Fibroblast of skin of right biceps (primary cell): ENCODE data around the gene PLVAP.

Source experiments
- DNase-seq: peaks from one replicate; pipeline ENCODE4 v3.0.0-alpha.2; 2013

Gene PLVAP, protein sequence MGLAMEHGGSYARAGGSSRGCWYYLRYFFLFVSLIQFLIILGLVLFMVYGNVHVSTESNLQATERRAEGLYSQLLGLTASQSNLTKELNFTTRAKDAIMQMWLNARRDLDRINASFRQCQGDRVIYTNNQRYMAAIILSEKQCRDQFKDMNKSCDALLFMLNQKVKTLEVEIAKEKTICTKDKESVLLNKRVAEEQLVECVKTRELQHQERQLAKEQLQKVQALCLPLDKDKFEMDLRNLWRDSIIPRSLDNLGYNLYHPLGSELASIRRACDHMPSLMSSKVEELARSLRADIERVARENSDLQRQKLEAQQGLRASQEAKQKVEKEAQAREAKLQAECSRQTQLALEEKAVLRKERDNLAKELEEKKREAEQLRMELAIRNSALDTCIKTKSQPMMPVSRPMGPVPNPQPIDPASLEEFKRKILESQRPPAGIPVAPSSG

DNA sequence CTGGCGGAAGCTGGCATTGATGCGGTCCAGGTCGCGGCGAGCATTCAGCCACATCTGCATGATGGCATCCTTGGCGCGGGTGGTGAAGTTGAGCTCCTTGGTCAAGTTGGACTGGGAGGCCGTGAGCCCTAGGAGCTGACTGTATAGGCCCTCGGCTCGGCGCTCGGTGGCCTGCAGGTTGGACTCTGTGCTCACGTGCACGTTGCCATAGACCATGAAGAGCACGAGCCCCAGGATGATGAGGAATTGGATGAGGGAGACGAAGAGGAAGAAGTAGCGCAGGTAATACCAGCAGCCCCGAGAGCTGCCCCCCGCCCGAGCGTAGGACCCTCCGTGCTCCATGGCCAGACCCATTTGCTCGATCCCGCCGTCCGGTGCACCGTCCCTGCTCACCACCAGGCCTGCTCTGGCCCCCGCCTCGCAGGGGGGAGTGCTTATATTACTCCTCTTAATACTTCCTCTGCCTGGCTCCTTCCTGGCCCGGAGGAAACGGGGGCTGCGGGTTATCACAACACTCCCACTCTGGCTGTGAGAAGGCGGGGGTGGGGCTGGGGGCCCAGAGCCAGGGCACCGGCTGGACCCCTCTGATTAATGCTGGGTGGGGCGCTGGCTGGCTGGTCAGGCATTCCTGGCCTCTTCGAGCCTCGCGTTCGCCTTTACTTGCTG, at the start of gene PLVAP:
PLVAP (minus strand) TSS at position 408 of the 666 bp plus-strand sequence; CDS start at position 354, 54 bp downstream.
- DNase-seq = no peak

DNA sequence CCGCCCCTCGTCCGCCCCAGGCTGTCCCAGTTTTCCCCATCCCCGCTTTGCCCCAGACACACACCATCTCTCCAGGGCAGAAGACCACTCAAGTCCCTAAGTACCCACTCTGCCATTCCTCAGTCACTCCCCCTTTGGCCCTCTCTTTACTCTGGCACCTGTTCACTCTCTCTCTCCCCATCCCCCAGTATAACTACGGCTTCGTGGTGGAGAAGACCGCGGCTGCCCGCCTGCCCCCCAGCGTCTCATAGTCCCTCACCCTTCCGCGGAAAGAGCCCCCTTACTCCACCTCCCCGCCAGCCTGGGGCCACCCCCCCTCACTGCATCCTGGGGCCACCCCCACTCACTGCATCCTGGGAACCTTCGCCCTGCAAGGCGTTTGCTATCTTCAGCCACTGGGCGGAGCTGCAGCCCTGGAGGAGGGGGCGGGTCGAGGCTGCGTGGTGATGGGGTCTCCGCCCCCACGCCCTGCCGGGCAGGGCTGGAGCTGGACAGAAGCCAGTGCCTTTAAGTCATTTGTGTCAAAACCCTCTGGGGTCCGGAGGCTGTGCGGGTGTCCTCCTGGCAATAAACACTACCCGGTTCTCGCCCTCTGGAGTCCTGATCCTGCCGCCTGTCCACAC, 47.7 kb upstream of the PLVAP start:
- DNase-seq = peak; percentile 32

DNA sequence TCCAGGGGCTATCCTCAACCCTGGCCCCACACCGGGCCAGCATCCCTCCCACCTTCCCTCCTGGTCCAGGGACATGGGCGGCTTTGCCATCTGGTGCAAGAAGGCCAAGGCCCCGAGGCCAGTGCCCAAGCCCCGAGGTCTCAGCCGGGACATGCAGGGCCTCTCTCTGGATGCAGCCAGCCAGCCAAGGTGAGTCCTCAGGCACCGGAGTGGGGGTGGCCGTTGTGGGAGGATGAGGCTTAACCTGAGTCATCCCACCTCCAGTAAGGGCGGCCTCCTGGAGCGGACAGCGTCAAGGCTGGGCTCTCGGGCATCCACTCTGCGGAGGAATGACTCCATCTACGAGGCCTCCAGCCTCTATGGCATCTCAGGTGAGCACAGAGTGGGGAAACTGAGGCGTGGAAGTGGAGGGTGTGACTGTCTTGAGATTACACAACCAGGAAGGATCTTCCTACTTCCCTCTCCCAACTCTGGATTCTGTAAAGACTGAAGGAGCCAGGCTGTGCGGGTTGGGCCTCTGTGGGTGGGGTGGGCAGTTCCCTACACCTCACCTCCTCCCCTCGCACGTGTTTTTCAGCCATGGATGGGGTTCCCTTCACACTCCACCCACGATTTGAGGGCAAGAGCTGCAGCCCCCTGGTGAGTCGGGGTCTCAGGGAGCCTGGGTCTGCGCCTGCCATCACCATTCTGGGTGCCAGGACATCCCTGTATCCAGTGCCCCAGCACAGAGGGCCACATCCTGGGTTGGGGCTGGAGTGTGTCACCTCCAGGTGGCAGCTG, 46.5 kb upstream of the PLVAP start:
- no peak for DNase-seq

- DNase-seq = no peak
These were observed 44.8 kb upstream of the PLVAP start for GRCh38 chr19:17421942-17422341.

- DNase-seq = peak; percentile 14
These were observed 43.4 kb upstream of the PLVAP start for GRCh38 chr19:17420475-17420924.

- peak; percentile 100 for DNase-seq
These were observed 42.7 kb upstream of the PLVAP start, which contains the start of gene MVB12A for GRCh38 chr19:17419621-17420474. Gene MVB12A, plus strand, starts transcription at chr19:17420047. Its CDS starts 89 bp downstream, at chr19:17420136.

GRCh38 chr19:17419154-17419620, 42.0 kb upstream of the PLVAP start:
- no peak for DNase-seq

DNA sequence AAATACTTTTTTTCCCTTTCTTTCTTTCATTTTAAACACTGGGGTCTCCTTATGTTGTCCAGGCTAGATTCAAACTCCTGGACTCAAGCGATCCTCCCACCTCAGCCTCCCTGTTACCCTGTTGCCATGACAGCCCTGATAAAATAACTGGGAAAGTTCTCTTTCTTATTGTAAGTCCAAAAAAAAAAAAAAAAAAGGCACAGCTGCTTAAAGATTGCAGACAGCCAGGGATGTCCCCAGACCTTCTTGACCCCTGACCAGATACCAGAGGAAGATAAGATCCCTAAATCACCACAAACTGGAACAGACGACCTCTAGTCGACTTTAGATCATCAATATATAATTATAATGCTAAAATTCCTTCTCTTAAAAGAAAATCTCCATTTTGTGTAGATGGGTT, 41.6 kb upstream of the PLVAP start:
- no peak for DNase-seq

DNA sequence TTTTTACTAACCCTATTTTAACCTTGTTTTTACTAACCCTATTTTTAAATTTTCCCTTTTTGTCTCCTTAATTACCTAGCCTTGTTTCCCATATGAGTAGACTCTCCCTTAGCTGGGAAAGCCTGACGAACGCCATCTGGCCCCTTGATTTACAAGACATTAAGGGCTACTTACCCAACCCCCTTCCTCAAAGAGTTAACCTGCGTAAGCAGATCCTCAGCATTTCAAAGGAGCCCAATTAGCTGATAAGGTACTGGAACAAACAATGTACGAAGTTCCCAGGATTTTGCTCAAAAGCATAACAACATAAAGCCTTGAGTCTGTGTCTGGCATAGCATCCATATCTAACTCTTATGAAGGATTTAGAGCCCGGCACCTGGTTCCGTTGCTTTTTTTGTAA, 38.0 kb upstream of the PLVAP start:
- DNase-seq = no peak

DNA sequence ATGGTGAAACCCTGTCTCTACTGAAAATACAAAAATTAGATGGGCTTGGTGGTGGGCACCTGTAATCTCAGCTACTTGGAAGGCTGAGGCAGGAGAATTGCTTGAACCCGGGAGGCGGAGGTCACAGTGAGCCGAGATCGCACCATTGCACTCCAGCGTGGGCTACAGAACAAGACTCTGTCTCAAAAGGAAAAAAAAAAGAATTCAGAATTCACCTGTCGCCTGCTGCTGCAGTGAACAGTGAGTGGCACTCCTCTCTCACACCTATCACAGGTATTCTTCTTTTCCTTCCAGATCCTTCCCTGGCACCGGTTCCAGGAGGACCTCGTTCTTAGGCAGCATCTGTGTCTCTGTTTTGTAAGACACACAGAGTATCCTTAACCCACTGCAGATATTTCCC, 37.0 kb upstream of the PLVAP start:
- DNase-seq = no peak

DNA sequence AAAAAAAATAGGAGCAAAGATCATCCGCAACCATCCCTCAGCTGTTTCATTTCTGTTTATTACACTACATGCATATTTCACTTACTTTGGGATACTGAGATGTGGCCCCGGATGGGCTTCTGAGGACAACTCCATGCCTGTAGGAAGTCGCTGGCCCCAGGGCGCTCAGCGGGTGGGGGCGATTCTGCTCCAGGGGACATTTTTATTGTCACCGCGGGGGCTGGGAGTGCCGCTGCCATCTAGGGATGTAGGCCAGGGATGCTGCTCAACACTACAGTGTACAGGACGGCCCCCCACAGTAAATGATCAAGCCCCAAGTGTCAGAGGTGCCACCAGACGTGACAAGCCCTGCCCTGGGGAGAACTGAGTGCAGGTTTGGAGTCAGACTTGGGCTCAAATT, 34.7 kb upstream of the PLVAP start:
- DNase-seq = no peak

- DNase-seq = no peak
These were observed 32.8 kb upstream of the PLVAP start for GRCh38 chr19:17409990-17410389.

DNA sequence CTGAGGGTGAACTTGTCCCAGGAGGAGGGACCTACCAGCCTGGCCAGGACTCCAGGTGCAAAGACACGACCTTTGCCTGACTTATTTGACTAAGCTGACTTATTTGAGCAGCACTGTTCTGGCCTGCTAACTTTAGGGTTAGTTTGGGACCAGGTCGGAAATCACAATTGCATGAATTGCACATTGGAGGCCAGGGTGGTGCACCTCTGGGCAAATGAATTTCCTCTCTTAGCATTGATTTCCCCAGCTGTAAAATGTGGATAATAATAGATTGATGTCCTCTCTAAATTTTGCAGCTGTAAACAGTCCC, 29.7 kb upstream of the PLVAP start:
- DNase-seq = no peak

- no peak for DNase-seq
These were observed 29.1 kb upstream of the PLVAP start for GRCh38 chr19:17406046-17406886.

DNA sequence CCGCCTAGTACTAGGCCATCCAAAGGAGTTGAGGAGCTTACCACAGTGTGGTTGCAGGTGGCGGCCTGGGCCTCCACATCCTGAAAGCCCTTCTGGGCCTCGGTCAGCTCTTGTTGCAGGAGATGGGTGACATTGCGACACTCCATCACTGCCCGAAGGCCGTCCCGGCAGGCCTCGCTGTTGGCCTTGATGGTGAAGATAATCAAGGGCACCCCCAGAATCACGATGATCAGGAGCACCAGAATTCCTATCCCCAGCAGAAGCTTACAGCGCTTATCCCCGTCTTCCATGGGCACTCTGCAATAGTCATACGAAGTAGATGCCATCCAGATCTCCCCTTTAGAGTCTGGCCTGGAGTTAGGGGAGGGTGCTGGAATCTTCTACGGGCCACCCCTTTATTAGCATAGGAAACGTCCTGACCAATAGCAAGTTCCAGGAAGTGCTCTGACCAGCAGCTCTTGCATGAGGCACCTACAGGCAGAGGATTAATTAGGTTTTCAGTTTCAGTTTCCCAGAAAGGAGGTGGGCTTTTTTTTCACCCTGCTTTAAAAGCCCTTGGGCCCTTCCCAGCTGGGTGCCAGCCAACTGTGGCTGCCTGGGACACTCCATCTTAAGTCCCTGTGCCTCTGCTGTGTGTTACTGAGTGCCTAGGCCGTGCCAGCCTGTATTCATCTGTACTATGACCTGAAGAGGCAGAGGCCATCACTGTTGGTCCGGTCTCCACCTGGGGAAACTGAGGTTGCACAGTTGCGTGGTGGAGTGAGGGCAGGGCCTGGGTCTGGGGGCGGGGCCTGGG, 28.3 kb upstream of the PLVAP start, which contains the start of gene BST2:
BST2 (minus strand) TSS at position 381 of the 796 bp plus-strand sequence; CDS start at position 326, 55 bp downstream.
- no peak for DNase-seq

DNA sequence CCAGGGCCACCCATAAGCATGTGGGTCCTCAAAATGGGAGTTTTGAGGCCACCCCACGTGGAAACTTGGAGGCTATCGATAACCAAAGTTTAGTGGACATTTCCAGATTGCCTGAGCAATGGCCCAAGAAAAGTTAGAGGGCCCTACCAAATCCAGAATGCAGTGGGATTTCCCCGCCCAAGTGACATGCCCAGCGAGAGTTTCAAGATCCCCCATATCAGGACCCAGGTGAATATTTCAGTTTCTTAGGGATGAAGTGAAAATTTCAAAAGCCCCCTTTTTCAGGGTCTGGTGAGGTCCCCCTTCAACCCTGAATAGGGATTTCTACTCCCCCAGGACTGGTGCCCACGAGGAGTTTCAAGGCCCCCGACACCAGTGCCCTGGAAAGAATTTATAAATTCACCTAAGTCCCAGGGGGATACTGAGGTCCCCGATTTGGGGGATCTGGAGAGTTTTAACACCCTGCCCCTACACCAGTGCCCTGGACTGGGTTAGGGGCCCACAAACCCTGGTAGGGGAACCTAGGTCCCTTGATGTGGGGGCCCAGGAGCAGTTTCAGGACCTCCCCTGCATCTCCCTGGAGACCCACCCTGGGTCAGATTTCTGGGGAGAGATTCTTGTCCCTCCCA, 27.6 kb upstream of the PLVAP start:
- DNase-seq = no peak

DNA sequence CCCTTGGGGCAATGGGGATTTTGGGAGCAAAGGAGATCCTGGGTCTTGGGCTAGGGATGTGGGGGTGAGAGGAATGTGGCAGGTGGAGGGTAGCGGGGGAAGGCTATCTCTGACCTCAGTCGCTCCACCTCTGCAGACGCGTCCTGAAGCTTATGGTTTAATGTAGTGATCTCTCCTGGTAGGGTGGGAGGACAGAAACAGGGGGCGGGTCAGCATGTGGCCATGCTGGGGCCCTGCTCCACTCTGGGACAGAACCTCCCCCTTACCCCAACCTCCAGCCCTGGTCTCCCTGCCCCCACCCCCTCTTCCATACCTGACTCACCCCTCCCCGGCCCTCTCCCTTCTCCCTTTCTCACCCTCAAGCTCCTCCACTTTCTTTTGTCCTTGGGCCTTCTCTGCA, 26.9 kb upstream of the PLVAP start:
- DNase-seq = no peak

DNA sequence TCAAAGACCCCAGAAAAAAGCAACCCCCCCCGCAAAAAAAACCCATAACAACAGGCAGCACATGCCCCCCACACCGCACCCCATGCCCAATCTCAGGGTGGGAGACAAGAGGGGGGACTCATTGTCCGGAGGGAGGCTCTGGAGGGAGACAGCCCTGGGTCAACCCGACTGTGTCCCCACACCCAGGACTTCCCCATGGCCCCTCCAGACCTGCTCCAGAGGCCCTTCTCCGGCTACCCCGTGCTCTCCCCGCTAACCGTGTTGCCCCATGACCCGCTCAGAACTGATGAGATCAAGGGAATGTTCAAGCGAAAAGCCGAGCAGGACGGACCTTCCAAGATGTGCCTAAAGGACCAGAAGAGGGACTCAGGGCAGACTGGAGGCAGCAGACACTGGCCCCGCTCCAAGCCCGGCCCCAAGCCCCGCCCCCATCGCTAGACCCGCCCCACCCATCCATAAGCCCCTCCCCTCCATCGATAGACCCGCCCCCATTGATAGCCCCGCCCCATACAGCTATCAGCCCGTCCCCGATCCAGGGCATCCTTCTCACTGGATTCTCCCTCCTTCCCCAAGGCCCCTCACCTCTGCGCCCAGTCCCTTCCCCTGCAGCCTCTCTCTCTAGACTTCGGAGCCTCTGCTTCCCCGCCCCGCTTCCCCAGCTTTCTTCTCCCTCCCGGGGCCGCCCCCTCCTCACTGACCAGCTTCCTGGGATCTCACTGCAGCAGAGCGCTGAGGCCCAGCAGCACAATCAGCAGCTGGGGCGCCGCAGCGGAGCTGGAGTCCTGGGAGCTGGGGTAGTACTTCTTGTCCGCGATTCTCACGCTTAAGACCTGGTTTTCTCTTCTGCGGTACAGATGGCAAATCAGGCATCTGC, 26.1 kb upstream of the PLVAP start:
- DNase-seq = no peak
